Stimulated activated CD4-positive, alpha-beta T cell treated with anti-CD3 and anti-CD28 coated beads, Interleukin-2, amount 100 ng/mL, for 4 hours (primary cell): ENCODE data around the gene SCN8A.

Experiments
- DNase-seq: peaks from one replicate; pipeline ENCODE4 v3.0.0-alpha.2; 2020; ENCODE audit warnings: low read depth

The SCN8A gene

GRCh38 chr12:51852404-51853137 lies 261.5 kb downstream of the SCN8A start:
- no peak for DNase-seq

GRCh38 chr12:51855586-51856428 lies 264.8 kb downstream of the SCN8A start:
- no peak for DNase-seq

- no peak for DNase-seq
These were observed 270.0 kb downstream of the SCN8A start for GRCh38 chr12:51860986-51861385.
